GM21723 (cell line): ENCODE data around the gene RPLP2.

Source experiments
- ATAC-seq: cut with Tn5 transposase; IDR thresholded peaks from one replicate; pipeline ENCODE4 v1.9.1; 2021; ENCODE audit warnings: mild to moderate bottlenecking, moderate library complexity; ENCODE audit not compliant: unreplicated experiment

Gene RPLP2

GRCh38 chr11:809287-810039 lies at the start of gene RPLP2:
Gene RPLP2 (plus strand): TSS chr11:809967. CDS start chr11:810235, 268 bp downstream.
- ATAC-seq, result peak; percentile 75

DNA sequence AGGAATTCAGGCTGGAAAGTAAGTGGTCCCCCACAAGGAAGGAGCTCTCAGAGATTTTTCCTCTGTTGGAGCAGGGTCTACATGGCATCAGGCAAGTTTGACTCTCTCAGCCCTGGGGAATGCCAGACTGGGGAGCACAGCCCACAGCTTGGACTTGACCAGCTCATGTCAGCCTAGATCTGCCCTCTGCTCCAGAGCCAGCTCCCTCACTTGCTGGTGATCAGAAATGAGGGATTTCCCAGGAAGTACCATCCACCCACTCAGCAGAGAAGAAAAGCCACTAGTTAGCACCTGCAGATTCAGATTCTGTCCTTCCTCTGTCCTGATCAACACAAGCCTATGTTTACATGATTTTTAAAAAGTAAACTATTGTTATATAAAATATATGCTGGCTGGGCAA lies 49.5 kb upstream of the RPLP2 start:
- no peak for ATAC-seq

GRCh38 chr11:761526-762108 lies 48.1 kb upstream of the RPLP2 start:
- no peak for ATAC-seq

GRCh38 chr11:762421-763072 lies 47.2 kb upstream of the RPLP2 start:
- no peak for ATAC-seq

DNA sequence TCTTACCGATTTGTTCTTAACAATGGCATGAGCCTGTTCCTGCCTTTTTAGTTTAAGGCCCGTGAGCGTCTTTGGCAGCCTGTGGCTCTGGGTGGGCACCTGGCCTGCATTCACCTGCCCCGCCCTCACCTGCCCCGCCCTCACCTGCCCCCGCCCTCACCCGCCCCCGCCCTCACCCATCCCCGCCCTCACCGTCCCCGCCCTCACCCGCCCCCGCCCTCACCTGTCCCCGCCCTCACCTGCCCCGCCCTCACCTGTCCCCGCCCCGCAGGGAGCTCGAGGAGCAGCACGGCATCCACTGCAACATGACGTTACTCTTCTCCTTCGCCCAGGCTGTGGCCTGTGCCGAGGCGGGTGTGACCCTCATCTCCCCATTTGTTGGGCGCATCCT lies 46.7 kb upstream of the RPLP2 start:
- no peak for ATAC-seq

DNA sequence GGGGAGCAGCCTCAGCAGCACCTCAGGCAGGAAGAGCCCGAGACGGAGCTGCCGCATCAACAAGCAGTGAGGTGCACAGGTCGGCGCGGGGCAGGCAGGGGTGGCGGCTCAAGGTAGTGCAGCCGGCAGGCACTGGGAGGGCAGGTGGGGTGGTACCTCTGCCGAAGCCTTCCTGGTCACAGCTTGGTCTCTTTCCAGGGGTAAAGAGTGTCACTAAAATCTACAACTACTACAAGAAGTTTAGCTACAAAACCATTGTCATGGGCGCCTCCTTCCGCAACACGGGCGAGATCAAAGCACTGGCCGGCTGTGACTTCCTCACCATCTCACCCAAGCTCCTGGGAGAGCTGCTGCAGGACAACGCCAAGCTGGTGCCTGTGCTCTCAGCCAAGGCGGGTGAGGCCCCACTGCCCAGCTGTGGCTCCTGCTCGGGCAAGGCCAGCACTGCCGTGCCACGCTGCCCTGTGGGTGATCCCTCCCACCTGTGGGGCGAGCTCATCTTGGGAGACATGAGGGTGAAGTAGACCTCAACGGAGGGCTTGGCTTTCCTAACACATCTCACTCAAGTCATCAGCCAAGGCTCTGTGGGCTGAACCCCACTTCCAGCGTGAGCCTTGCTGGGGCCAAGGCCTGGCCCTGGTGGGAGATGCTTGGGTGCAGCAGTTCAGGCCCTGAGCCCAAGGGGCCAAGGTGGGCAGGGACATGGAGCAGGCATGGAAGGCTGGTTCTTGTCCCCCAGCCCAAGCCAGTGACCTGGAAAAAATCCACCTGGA lies 46.0 kb upstream of the RPLP2 start:
- no peak for ATAC-seq

GRCh38 chr11:764322-765024 lies 45.3 kb upstream of the RPLP2 start:
- no peak for ATAC-seq

DNA sequence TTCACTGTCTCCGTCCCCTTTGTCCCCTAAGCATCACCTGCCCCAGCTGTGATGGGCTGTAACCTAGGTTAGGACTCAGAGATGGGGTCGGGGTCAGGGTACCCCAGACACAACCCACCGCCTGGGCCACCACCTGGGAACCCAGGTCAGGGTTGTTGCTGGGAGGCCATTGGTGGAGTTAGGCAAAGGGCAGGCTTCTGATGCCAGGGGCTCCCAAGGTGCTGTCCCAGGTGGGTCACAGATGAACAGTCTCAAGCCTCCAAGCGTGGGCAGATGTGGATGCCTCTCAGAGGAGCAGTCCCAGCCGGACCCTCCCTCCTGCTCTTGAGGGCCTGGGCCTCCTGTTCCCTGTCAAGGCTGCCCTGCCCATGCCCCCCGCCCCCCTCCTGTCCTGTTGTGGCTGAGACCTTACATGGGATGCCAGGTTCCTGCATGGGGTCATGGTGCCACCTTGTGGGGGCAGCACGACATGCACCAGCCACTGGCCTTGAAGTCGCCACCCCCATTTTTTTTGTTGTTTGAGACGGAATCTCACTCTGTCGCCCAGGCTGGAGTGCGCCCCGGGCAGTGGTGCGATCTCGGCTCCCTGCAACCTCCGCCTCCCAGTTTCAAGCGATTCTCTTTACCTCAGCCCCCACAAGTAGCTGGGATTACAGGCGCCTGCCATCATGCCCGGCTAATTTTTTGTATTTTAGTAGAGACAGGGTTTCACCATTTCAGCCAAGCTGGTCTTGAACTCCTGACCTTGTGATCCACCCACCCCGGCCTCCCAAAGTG lies 44.6 kb upstream of the RPLP2 start:
- no peak for ATAC-seq

DNA sequence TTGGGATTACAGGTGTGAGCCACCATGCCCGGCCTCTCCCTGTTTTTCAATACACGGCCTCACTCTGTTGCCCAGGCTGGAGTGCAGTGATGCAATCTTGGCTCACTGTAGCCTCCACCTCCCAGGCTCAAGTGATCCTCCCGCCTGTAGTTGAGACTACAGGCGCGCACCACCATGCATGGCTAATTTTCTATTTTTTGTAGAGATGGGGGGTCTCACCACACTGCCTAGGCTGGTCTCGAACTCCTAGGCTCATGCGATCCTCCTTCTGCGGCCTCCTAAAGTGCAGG lies 44.0 kb upstream of the RPLP2 start:
- no peak for ATAC-seq

DNA sequence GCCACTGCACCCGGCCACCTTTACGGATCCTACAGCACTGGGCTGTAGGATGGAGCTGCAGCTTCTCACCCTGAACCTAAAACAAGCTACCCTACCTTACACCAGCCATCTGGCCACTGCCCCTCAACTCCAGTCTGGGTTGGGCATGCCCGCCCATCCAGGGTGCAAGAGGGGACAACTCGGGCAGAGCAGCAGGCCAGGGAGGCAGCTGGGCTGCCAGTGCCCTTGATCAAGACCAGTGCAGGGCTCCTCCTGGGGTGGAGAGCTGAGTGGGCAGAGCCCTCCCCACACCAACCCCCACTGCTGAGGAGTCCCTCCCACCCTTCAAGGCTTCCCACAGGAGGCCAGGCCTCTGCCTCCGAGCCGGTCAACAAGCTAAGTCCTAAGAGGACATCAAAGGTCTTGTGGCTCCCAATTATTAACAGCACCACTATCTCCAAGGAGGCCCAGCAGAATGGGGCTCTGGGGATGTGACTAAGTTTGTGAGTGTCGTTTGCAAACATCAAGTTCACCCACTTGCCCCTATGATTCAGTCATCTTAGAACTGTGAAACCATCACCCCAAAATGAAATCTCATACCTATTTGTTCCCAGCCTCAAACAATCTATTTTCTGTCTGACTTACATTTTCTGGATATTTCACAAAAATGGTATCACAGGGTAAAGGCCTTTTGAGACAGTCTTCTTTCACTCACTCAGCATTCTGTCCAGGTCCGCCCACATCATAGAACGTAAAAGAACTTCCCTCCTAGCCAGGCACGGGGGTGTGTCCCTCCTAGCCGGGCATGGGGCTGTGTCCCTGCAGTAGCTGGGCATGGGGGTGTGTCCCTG lies 43.4 kb upstream of the RPLP2 start:
- ATAC-seq, result no peak

DNA sequence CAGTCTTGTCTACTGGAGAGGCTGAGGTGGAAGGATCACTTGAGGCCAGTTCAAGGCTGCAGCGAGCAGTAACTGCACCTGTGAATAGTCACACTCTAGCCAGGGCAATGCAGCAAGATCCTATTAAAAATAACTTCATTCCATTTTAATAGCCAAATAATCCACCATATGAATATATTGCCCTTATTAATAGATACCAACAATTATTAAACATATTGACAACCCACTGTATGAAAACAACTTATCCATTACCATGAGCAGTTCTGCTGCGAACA lies 42.9 kb upstream of the RPLP2 start:
- no peak for ATAC-seq

DNA sequence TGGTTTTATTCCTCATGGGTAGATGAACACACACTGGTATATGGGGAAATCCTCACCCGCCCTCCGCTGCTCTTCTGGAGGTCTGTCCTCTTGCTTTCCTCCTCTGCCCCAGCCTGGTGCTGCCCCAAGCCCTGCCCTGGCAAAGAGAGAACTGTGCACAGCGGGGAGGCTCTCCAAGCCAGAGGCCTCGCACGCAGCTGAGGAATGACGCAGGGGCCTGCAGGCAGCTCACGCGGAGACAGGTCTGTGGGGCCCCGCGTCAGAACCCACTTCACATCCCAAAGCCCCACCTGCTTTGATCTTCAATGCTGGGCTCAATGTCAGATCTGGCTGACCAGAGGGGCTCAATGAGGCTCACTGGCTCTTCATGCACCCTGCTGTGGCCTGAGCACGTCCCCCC lies 42.5 kb upstream of the RPLP2 start:
- ATAC-seq, result no peak

- no peak for ATAC-seq
These were observed 39.7 kb upstream of the RPLP2 start for GRCh38 chr11:769887-770641.

DNA sequence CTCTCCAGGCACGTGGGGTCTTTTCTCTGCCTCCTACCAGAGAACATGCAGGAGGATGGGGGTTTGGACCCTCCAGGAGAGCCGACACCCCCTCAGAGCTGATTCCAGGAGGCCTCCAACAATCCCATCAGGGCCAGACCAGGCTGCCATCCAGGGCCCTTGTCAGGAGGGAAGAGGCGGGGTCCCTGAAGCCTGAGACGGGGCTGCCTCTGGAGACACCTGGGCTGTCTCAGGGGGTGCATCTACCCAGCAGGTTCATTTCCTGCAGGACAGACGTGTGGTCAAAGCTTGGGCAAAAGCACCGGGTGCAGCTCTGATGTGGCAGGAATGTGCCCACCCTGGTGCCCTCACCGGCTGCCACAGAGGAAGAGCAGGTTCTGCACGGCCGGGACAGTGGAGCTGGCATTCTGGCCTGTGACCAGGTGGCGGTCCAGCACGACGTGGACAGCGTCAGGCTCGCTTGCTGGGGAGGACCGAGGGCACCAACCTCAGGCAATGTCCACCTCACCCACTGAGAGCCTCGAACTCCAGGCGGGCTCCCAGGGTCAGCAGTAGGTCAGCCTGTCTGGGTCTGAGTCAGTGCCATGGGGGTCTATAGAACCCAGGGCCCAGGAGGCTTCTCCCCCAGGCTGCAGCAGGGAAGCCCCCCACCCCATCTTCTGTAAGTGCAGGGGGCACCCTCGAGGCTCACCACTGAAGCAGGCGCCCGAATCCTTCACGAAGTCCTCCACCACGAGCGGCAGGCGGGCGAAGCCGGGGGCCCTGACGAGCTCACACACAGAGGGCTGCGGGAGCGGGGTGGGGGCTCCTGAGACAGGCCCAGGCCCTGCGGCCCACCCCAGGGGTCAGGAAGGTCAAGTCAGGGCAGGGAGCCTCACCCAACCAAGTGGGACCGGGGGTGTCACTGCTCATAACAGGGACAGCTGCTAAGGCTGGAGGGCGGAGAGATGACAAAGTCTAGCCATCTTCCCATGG lies 38.8 kb upstream of the RPLP2 start:
- ATAC-seq, result no peak

GRCh38 chr11:771617-772204 lies 38.1 kb upstream of the RPLP2 start:
- no peak for ATAC-seq

DNA sequence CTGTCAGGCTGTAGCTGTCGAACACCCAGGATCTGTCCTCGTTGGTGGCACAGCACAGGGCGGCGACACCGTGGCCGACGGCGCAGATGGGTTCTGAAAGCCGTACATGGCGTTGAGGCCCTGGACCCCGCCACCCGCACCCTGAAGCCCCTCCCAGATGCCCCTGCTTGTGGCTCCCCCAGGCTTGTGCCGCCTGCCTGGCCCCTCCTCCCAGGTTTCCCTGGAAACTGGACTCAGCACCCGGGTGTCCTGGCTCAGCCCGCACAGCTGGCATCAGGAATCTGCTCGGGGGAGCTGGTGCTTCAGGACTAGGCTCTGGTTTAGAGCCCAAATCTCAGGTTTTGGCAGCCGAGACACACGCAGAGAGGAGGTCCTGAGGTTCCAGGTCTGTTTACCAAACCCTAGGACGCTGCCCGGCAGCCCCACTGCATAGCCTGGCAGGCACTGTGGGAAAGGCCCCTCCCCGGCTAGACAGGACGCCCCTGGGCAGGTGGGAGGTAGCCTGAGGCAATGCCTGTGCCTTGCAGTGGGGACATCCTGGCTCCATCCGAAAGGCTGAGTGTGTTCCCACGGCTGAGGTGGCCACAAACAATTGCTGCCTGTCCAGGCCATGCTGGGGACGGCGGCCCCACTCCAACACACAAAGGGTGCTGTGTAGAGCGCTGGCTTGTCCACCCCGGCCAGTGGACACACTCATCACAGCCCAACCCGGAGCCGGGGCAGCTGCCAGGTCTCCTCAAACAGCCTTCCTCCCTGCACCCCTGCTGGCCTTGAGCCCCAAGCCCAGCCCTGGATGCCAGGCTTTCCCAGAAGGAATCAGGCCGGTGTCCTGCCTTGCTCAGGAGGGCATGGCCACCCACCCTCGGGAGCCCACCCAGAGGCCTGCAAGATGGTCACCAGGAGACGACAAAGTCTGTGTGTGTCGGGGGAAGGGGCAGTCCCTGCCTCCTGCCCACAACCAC lies 37.1 kb upstream of the RPLP2 start:
- ATAC-seq, result no peak
